ENCODE measurements around the gene EI24.

Gene EI24

GRCh38 chr11:125591649-125592304 lies 22.5 kb downstream of the EI24 start:
- H3K4me3 ChIP-seq (ENCODE audit: low read depth, low read length): peak overlapping the region; percentile 99
- no peak for DNase-seq (ENCODE audit: low read depth)
- TF ChIP-seq, protein P1, sequence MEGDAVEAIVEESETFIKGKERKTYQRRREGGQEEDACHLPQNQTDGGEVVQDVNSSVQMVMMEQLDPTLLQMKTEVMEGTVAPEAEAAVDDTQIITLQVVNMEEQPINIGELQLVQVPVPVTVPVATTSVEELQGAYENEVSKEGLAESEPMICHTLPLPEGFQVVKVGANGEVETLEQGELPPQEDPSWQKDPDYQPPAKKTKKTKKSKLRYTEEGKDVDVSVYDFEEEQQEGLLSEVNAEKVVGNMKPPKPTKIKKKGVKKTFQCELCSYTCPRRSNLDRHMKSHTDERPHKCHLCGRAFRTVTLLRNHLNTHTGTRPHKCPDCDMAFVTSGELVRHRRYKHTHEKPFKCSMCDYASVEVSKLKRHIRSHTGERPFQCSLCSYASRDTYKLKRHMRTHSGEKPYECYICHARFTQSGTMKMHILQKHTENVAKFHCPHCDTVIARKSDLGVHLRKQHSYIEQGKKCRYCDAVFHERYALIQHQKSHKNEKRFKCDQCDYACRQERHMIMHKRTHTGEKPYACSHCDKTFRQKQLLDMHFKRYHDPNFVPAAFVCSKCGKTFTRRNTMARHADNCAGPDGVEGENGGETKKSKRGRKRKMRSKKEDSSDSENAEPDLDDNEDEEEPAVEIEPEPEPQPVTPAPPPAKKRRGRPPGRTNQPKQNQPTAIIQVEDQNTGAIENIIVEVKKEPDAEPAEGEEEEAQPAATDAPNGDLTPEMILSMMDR (IDR thresholded peaks at IDR 0.05; ENCODE audit: control insufficient read depth, extremely low read depth, insufficient read depth): no peak

DNA sequence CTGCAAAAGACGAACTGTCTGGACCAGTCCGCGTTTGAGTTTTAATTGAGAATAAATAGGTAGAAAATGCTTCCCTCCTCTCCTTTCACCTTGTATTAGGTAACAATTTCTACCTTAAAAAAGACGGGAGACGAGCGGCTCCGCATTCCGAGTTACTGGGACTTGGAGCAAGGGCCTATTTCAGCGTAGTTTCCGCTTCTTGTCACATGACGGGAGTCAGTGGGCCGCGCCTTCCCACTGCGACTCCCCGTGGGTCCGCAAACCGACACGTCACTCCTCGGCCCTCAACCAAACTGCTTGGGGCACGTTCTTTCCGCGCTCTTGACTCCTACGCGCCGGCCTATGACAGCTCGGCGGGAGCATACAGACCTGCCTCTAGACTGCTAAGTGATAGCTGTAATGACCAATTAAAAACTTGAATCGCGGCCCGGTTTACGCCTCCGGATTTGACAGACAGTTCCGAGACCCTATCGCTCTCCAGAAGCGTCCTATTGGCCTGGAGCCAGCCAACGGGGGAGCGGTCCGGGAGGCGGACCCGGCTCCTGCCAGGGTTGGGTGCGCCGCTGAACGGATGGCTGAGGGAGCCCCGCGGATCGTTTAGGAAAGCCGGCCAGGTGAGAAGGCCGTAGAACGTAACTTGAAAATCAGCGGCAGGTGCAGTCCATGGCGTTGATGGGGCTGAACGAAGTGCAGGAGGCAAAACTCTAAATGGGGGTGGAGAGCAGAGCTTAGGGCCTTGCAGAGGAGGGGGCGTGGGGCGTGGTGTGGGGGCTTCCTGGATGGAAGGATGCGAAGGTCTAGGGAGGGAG lies 23.2 kb downstream of the EI24 start, which contains the start of gene STT3A:
TSS of gene STT3A (plus strand) at position 548 of the 809 bp plus-strand sequence. CDS start 3,064 bp downstream, outside the sequence.
- H3K4me3 ChIP-seq (ENCODE audit: low read depth, low read length): peak within 1 kb of the TSS; percentile 99
- TF ChIP-seq, protein P1 (IDR thresholded peaks at IDR 0.05; ENCODE audit: control insufficient read depth, extremely low read depth, insufficient read depth): no peak
- peak; percentile 100 for DNase-seq (ENCODE audit: low read depth)

DNA sequence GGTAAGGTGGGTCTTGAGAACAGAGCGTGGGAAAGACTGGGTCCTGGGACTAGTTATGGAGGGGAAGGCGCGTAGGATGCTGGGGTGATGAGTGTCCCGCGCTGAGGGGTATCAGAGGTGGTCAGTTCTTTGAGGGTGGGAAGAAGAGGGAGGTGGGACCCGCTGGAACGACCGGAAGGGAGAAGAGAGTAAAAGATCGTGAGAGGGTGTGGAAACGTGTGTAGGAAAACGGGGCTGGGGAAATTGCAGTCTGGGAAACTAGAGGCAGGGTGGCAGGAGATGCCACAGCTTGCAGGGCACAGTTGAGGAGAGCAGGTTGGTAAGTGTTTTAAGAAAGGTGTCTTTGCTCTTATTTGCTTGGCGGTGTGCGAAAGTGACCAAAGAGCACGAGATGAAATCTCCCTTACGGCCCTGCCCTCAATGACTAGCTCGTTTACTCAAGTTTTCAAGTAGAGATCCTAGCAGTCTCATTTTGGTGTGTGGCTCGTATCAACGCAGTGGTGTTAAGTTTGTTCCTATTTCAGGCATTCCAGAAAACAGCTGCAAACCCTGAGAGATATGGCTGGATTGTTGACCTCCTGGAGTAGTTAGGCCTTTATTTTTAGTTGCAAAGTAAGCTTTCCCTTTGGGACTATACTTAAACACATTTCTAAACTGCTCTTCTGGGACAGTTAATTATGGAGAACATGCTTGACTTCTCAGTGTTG lies 24.0 kb downstream of the EI24 start:
- H3K4me3 ChIP-seq (ENCODE audit: low read depth, low read length): peak overlapping the region; percentile 99
- DNase-seq (ENCODE audit: low read depth): no peak
- TF ChIP-seq, protein P1 (IDR thresholded peaks at IDR 0.05; ENCODE audit: control insufficient read depth, extremely low read depth, insufficient read depth): no peak

DNA sequence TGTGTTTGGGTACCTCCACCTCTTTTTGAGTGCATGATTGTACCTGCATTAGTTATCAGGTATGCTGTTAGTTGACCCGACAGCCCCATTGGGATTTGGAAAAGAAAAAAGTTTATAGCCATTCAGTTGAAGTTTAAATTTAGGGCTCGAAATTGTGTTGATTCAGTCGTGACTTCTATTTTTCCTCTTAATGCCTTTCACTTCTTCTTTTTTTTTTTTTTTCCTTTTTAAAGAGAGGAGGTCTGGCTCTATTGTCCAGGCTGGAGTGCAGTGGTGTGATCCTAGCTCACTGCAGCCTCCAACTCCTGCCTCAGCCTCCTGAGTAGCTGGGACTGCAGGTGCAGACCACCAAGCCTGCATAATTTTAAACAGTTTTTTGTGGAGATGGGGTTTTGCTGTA lies 25.7 kb downstream of the EI24 start:
- DNase-seq (ENCODE audit: low read depth): no peak
- no peak overlapping the region for H3K4me3 ChIP-seq (ENCODE audit: low read depth, low read length)
- TF ChIP-seq, protein P1 (IDR thresholded peaks at IDR 0.05; ENCODE audit: control insufficient read depth, extremely low read depth, insufficient read depth): no peak

DNA sequence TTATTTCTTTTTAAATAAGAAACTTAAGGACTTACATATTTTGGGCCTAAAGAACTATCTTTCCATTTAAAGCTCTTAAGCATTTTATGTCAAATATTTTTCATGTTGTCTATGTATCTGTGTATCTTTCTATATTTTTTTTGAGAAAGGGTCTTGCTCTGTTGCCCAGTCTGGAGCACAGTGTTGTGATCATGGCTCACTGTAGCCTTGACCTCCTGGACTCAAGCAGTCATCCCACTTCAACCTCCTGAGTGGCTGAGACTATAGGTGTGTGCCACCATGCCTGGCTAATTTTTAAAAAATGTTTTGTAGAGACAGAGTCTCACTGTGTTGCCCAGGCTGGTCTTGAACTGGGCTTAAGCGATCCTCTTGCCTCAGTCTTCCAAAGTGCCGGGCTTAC lies 31.4 kb downstream of the EI24 start:
- no peak for DNase-seq (ENCODE audit: low read depth)
- TF ChIP-seq, protein P1 (IDR thresholded peaks at IDR 0.05; ENCODE audit: control insufficient read depth, extremely low read depth, insufficient read depth): no peak
- H3K4me3 ChIP-seq (ENCODE audit: low read depth, low read length): no peak overlapping the region

- DNase-seq (ENCODE audit: low read depth): no peak
- H3K4me3 ChIP-seq (ENCODE audit: low read depth, low read length): no peak overlapping the region
- TF ChIP-seq, protein P1 (IDR thresholded peaks at IDR 0.05; ENCODE audit: control insufficient read depth, extremely low read depth, insufficient read depth): no peak
These were observed 33.9 kb downstream of the EI24 start for GRCh38 chr11:125603207-125603606.
